HG03354 (cell line): ENCODE results near the gene GRAMD1A.

Experiments
- ATAC-seq: cut with Tn5 transposase; IDR thresholded peaks from one replicate; pipeline ENCODE4 v1.9.1; 2021; ENCODE audit warnings: mild to moderate bottlenecking; ENCODE audit not compliant: unreplicated experiment, poor library complexity, severe bottlenecking

Gene GRAMD1A

GRCh38 chr19:35065574-35065973 lies 65.5 kb downstream of the GRAMD1A start:
- ATAC-seq: no peak

GRCh38 chr19:35066121-35066520 lies 66.0 kb downstream of the GRAMD1A start:
- no peak for ATAC-seq

GRCh38 chr19:35066691-35067563 lies 66.8 kb downstream of the GRAMD1A start:
- peak; percentile 87 for ATAC-seq

GRCh38 chr19:35068941-35069634 lies 69.0 kb downstream of the GRAMD1A start:
- no peak for ATAC-seq

- ATAC-seq: no peak
Measured at GRCh38 chr19:35069696-35070095, 69.6 kb downstream of the GRAMD1A start.

GRCh38 chr19:35070471-35070870 lies 70.3 kb downstream of the GRAMD1A start:
- ATAC-seq: no peak

- no peak for ATAC-seq
Measured at GRCh38 chr19:35073516-35073915, 73.4 kb downstream of the GRAMD1A start.

- ATAC-seq: no peak
Measured at GRCh38 chr19:35073941-35074340, 73.8 kb downstream of the GRAMD1A start.

- no peak for ATAC-seq
Measured at GRCh38 chr19:35074426-35075201, 74.5 kb downstream of the GRAMD1A start.

GRCh38 chr19:35075202-35076025 lies 75.3 kb downstream of the GRAMD1A start:
- ATAC-seq: no peak

- no peak for ATAC-seq
Measured at GRCh38 chr19:35076026-35076370, 75.9 kb downstream of the GRAMD1A start.
